Neural cell (in vitro differentiated cells): ENCODE results near the gene PREX1. TPM values are rescaled to one million over a fixed set of nuclear protein-coding genes. Genes with fewer than 3 reads are reported as not detected.

Experiments used
- H2AFZ ChIP-seq: fragments of 200-600, 300-800 bp; sonication (generic), shearing (Covaris generic); 2 replicates; pipeline ENCODE4 v1.6.0; 2014; ENCODE audit warnings: low read depth, mild to moderate bottlenecking, antibody characterized with exemption, low read length, moderate library complexity
- H3F3A ChIP-seq: fragments of 200-600 bp; shearing (Covaris generic); 2 replicates; pipeline ENCODE4 v1.6.1; 2016; ENCODE audit warnings: mild to moderate bottlenecking, moderate library complexity, mixed read lengths, antibody characterized with exemption, low read length; ENCODE audit not compliant: insufficient read depth, poor library complexity, severe bottlenecking
- H3K27ac ChIP-seq: fragments of 200-600, 300-800 bp; sonication (generic), shearing (Covaris generic); 2 replicates; pipeline ENCODE4 v1.5.1; 2014; ENCODE audit warnings: mild to moderate bottlenecking, low read length, moderate library complexity
- H3K27me3 ChIP-seq: fragments of 300-800, 200-600 bp; sonication (generic), shearing (Covaris generic); 2 replicates; pipeline ENCODE4 v1.6.0; 2014; ENCODE audit warnings: mild to moderate bottlenecking, low read depth, low read length, moderate library complexity; ENCODE audit not compliant: insufficient read depth
- H3K36me3 ChIP-seq: fragments of 300-800, 200-600 bp; sonication (generic), shearing (Covaris generic); 2 replicates; pipeline ENCODE4 v1.5.1; 2014; ENCODE audit warnings: mild to moderate bottlenecking, antibody characterized with exemption, low read length, moderate library complexity; ENCODE audit not compliant: insufficient read depth
- H3K4me2 ChIP-seq: fragments of 300-800, 200-600 bp; sonication (generic), shearing (Covaris generic); 2 replicates; pipeline ENCODE4 v1.6.0; 2014; ENCODE audit warnings: mild to moderate bottlenecking, low read length
- H3K4me3 ChIP-seq: fragments of 300-800, 200-600 bp; sonication (generic), shearing (Covaris generic); 2 replicates; pipeline ENCODE4 v1.5.1; 2014; ENCODE audit warnings: mild to moderate bottlenecking, low read length, moderate library complexity
- H3K79me2 ChIP-seq: fragments of 200-600 bp; shearing (Covaris generic); replicated peaks from 2 replicates; pipeline ENCODE4 v1.6.0; 2014; ENCODE audit warnings: mild to moderate bottlenecking, low read length, moderate library complexity; ENCODE audit not compliant: insufficient read depth
- H3K9ac ChIP-seq: fragments of 300-800, 200-600 bp; sonication (generic), shearing (Covaris generic); 2 replicates; pipeline ENCODE4 v1.6.1; 2016; ENCODE audit warnings: mild to moderate bottlenecking, low read length, mixed read lengths
- H3K9me2 ChIP-seq: fragments of 200-600 bp; shearing (Covaris generic); 2 replicates; pipeline ENCODE4 v1.6.1; 2016; ENCODE audit warnings: mild to moderate bottlenecking, low read length, mixed read lengths; ENCODE audit not compliant: insufficient read depth
- H3K9me3 ChIP-seq: fragments of 200-600, 300-800 bp; sonication (generic), shearing (Covaris generic); 2 replicates; pipeline ENCODE4 v1.6.1; 2016; ENCODE audit warnings: mild to moderate bottlenecking, mixed run types, low read length, moderate library complexity, mixed read lengths
- H4K20me1 ChIP-seq: fragments of 200-600 bp; shearing (Covaris generic); 2 replicates; pipeline ENCODE4 v1.6.1; 2016; ENCODE audit warnings: mild to moderate bottlenecking, mixed run types; ENCODE audit not compliant: insufficient read depth
- CTCF ChIP-seq: fragments of 450-650 bp; IDR thresholded peaks from 2 replicates; pipeline ENCODE4 v1.5.1; 2014; ENCODE audit warnings: antibody characterized with exemption, mild to moderate bottlenecking, moderate library complexity; ENCODE audit not compliant: poor library complexity, severe bottlenecking
- EP300 ChIP-seq: fragments of 450-650 bp; conservative IDR thresholded peaks from 2 replicates; pipeline ENCODE4 v1.6.1; 2014; ENCODE audit warnings: antibody characterized with exemption, mild to moderate bottlenecking, moderate library complexity; ENCODE audit not compliant: poor library complexity, severe bottlenecking
- EZH2 ChIP-seq: fragments of 200-600, 300-800 bp; shearing (Covaris generic), sonication (generic); IDR thresholded peaks from 2 replicates; pipeline ENCODE4 v1.6.1; 2014; ENCODE audit warnings: antibody characterized with exemption, low read length, borderline replicate concordance, mild to moderate bottlenecking; ENCODE audit not compliant: insufficient read depth, poor library complexity, severe bottlenecking
- MXI1 ChIP-seq: fragments of 450-650 bp; conservative IDR thresholded peaks from 2 replicates; pipeline ENCODE4 v1.6.1; 2014; ENCODE audit warnings: antibody characterized with exemption, mild to moderate bottlenecking; ENCODE audit not compliant: poor library complexity, severe bottlenecking
- POLR2AphosphoS5 ChIP-seq: IDR thresholded peaks from 2 replicates; pipeline ENCODE4 v1.6.1; 2012
- RAD21 ChIP-seq: fragments of 450-650 bp; conservative IDR thresholded peaks from 2 replicates; pipeline ENCODE4 v1.6.1; 2014; ENCODE audit warnings: antibody characterized with exemption, mild to moderate bottlenecking, moderate library complexity
- REST ChIP-seq: IDR thresholded peaks from 2 replicates; pipeline ENCODE4 v1.6.1; 2012; ENCODE audit warnings: borderline replicate concordance
- SMC3 ChIP-seq: fragments of 450-650 bp; conservative IDR thresholded peaks from 2 replicates; pipeline ENCODE4 v1.6.1; 2014; ENCODE audit warnings: antibody characterized with exemption, mild to moderate bottlenecking, moderate library complexity; ENCODE audit not compliant: poor library complexity
- TAF1 ChIP-seq: IDR thresholded peaks from 2 replicates; pipeline ENCODE4 v1.6.1; 2012; ENCODE audit warnings: low read depth
- polyA plus RNA-seq: library from polyadenylated mRNA; depleted of rRNA; stranded (reverse); fragments of >200 nt; gene quantifications from 2 replicates; pipeline ENCODE4 v1.2.3, GENCODE V29; 2014

PREX1 gene
- polyA plus RNA-seq, 1 donor from 2014 or later, result 0.06 TPM

DNA sequence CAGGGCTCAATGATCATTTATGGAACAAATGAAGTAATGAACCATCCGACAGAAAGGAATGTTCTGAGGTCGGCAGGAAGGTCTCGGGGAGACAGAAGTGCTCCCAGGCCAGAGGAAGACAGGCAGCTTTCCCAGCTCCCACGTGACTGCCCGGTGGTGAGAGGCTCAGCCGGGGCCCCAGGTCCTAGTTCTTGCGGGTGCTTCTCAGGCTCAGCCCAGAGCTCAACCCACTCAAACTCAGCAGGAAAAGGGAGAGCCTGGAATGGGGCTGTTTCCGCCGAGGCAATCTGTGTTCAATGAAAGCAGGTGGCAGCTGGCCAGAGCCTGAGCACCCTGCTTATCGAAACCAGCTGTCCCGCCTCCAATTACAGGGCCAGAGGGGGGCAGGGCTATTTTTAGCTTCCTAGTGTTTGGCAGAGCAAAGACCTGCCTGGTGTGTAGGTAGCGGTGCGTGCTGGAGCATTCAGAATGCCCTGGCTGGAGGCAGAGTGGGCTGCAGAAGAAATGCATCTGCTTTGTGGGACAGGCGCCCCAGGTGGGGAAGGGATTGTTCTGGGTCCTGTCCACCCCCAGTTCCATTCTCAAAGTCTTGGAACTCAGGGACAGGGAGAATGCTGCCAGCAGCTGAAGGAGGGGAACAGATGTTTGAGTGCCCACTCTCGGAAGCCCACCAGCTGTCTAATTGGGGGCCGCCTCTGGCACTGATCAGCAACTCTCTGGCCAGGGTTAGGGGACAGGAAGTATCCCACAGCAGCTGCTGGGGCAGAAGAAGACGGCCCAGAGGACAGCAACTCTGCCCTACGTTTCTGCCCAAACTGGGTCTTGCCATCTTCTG, 145.1 kb downstream of the PREX1 start:
- no peak overlapping the region for H3K9ac ChIP-seq
- H3K9me2 ChIP-seq, result no peaks in the 10 kb centered on the region
- no peaks in the 10 kb centered on the region for H3K36me3 ChIP-seq
- H4K20me1 ChIP-seq, result no peaks in the 10 kb centered on the region
- H3K27me3 ChIP-seq, result no peaks in the 10 kb centered on the region
- H2AFZ ChIP-seq, result no peak overlapping the region
- no peaks in the 10 kb centered on the region for H3K79me2 ChIP-seq
- no peaks in the 10 kb centered on the region for H3K9me3 ChIP-seq
- TF ChIP-seq MXI1 (no peak), POLR2AphosphoS5 (peak; percentile 13)
- H3F3A ChIP-seq, result no peaks in the 10 kb centered on the region
- H3K4me2 ChIP-seq, result no peak overlapping the region
- no peak overlapping the region for H3K27ac ChIP-seq
- no peak overlapping the region for H3K4me3 ChIP-seq

DNA sequence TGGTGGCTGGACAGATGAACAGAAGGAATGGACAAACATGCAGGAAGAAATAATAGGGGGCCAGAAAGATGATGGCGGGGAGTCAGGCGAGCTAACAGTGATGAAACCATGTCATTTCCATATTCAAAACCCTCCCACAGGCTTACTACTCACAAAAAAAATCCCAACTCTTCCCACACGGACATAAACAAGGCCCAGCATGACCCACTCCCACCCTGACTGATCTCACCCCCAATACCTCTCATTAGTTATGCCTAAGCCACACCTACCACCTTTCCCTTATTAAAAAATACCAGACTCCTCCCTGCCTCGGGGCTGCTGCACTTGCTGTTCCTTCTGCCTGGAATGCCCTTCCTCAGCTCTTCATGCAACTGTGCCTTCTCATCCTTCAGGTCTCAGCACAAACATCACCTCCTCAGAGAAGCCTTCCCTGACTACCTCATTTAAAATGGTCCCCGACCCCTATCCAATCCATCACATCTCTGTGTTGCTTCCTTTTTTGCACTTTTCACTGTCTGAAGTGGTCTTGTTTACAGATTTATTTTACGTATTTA, 145.8 kb downstream of the PREX1 start:
- no peak overlapping the region for H2AFZ ChIP-seq
- no peaks in the 10 kb centered on the region for H3K27me3 ChIP-seq
- no peaks in the 10 kb centered on the region for H3K9me3 ChIP-seq
- H3K9me2 ChIP-seq, result no peaks in the 10 kb centered on the region
- no peak overlapping the region for H3K9ac ChIP-seq
- H3K36me3 ChIP-seq, result no peaks in the 10 kb centered on the region
- no peak overlapping the region for H3K27ac ChIP-seq
- H4K20me1 ChIP-seq, result no peaks in the 10 kb centered on the region
- H3K4me2 ChIP-seq, result no peak overlapping the region
- no peak overlapping the region for H3K4me3 ChIP-seq
- TF ChIP-seq SMC3, result no peak
- no peak for TF ChIP-seq EZH2
- TF ChIP-seq MXI1, result no peak
- no peak for TF ChIP-seq REST
- TF ChIP-seq POLR2AphosphoS5, result no peak
- no peak for TF ChIP-seq TAF1
- TF ChIP-seq EP300, result no peak
- TF ChIP-seq RAD21, result no peak
- no peak for TF ChIP-seq CTCF
- no peaks in the 10 kb centered on the region for H3F3A ChIP-seq
- H3K79me2 ChIP-seq, result no peaks in the 10 kb centered on the region
